ENCODE results near the gene NXPH3.

The NXPH3 gene

GRCh38 chr17:49621420-49621819, 45.7 kb downstream of the NXPH3 start:
- H3K27me3 ChIP-seq (replicated peaks), result no peaks in the 10 kb centered on the region
- H3K27ac ChIP-seq, result no peak overlapping the region
- no peak overlapping the region for H3K4me3 ChIP-seq (ENCODE audit: low read depth, low read length)
- H3K36me3 ChIP-seq (replicated peaks), result peaks cover 37% of the 10 kb centered on the region
- in situ Hi-C loops (cut with HindIII; ENCODE audit: low pct_ligation_motif_present, low sequenced_read_pairs), result no loop called here
- TF ChIP-seq, protein P1, sequence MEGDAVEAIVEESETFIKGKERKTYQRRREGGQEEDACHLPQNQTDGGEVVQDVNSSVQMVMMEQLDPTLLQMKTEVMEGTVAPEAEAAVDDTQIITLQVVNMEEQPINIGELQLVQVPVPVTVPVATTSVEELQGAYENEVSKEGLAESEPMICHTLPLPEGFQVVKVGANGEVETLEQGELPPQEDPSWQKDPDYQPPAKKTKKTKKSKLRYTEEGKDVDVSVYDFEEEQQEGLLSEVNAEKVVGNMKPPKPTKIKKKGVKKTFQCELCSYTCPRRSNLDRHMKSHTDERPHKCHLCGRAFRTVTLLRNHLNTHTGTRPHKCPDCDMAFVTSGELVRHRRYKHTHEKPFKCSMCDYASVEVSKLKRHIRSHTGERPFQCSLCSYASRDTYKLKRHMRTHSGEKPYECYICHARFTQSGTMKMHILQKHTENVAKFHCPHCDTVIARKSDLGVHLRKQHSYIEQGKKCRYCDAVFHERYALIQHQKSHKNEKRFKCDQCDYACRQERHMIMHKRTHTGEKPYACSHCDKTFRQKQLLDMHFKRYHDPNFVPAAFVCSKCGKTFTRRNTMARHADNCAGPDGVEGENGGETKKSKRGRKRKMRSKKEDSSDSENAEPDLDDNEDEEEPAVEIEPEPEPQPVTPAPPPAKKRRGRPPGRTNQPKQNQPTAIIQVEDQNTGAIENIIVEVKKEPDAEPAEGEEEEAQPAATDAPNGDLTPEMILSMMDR (IDR thresholded peaks at IDR 0.05; ENCODE audit: low read depth, low read length, missing control alignments), result no peak
- no peak for DNase-seq

DNA sequence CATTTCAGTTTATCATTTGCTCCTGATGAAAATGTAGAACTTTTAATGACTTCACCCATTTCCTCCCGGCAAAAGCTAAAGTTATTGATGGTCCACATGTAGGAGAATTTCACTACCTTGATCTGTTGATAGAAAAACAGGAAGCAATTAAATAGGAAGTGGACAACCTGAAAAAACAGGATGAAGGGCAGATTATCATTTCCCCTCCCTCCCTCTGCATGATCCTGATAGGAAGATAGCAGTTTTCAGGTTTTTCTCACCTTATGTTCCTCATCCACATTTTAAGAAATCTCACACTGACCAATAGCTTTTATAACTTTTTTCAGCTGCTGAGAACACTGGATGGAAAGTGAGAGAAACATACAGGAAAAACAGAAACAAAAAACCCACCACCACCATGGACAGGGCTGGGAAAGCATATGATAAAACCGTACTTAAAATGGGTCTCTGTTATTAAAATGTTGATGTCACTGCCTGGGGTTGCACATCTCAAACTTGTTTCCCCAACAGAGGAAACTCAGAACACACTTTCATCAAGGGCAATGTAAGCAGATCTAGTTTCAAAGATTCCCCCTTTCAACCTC, 46.4 kb downstream of the NXPH3 start:
- H3K27ac ChIP-seq, result no peak overlapping the region
- H3K4me3 ChIP-seq (ENCODE audit: low read depth, low read length), result no peak overlapping the region
- TF ChIP-seq, protein P1 (IDR thresholded peaks at IDR 0.05; ENCODE audit: low read depth, low read length, missing control alignments), result no peak
- DNase-seq, result no peak
- H3K27me3 ChIP-seq (replicated peaks), result no peaks in the 10 kb centered on the region
- in situ Hi-C loops (cut with HindIII; ENCODE audit: low pct_ligation_motif_present, low sequenced_read_pairs), result no loop called here
- H3K36me3 ChIP-seq (replicated peaks), result peaks cover 34% of the 10 kb centered on the region

DNA sequence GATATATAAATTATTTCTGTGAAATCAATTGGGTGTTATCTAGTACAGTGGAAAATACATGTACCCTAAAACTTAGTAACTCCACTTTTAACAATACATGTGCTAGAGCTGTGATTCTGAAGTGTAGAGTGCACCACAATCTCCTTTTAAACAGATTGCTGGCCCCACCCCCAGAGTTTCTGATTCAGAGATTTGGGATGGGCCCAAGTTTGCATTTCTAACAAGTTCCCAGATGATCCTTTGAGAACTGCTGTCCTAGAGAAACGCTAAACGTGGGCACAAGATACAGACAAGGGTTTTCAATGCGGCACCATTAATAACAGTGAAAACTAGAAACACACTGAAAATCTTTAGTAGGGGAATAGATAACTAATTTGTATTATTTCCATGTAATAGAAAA, 49.2 kb downstream of the NXPH3 start:
- peaks cover 14% of the 10 kb centered on the region for H3K36me3 ChIP-seq (replicated peaks)
- no peaks in the 10 kb centered on the region for H3K27me3 ChIP-seq (replicated peaks)
- H3K27ac ChIP-seq, result no peak overlapping the region
- TF ChIP-seq, protein P1 (IDR thresholded peaks at IDR 0.05; ENCODE audit: low read depth, low read length, missing control alignments), result no peak
- no peak overlapping the region for H3K4me3 ChIP-seq (ENCODE audit: low read depth, low read length)
- in situ Hi-C loops (cut with HindIII; ENCODE audit: low pct_ligation_motif_present, low sequenced_read_pairs), result no loop called here
- DNase-seq, result peak; percentile 25

- no peak overlapping the region for H3K27ac ChIP-seq
- H3K36me3 ChIP-seq (replicated peaks), result no peaks in the 10 kb centered on the region
- H3K27me3 ChIP-seq (replicated peaks), result no peaks in the 10 kb centered on the region
- TF ChIP-seq, protein P1 (IDR thresholded peaks at IDR 0.05; ENCODE audit: low read depth, low read length, missing control alignments), result no peak
- in situ Hi-C loops (cut with HindIII; ENCODE audit: low pct_ligation_motif_present, low sequenced_read_pairs), result no loop called here
- H3K4me3 ChIP-seq (ENCODE audit: low read depth, low read length), result no peak overlapping the region
- no peak for DNase-seq
These were observed 53.8 kb downstream of the NXPH3 start for GRCh38 chr17:49629447-49629846.

- H3K4me3 ChIP-seq (ENCODE audit: low read depth, low read length), result no peak overlapping the region
- no peak for DNase-seq
- H3K36me3 ChIP-seq (replicated peaks), result no peaks in the 10 kb centered on the region
- no peaks in the 10 kb centered on the region for H3K27me3 ChIP-seq (replicated peaks)
- TF ChIP-seq, protein P1 (IDR thresholded peaks at IDR 0.05; ENCODE audit: low read depth, low read length, missing control alignments), result no peak
- in situ Hi-C loops (cut with HindIII; ENCODE audit: low pct_ligation_motif_present, low sequenced_read_pairs), result no loop called here
- H3K27ac ChIP-seq, result no peak overlapping the region
These were observed 54.6 kb downstream of the NXPH3 start for GRCh38 chr17:49630113-49630900.
